Endothelial cell of umbilical vein (primary cell): ENCODE data around the gene PRKACB. TPM values are rescaled to one million over a fixed set of nuclear protein-coding genes. Genes with fewer than 3 reads are reported as not detected.
A peak's percentile ranks its signal among the peaks of the same experiment; 100 is the strongest.

Source experiments
- BruUV-seq: library from RNA; stranded (reverse); fragments of 400-500 nt; replicated peaks from 2 replicates; lab custom pipeline; 2021; lab: Mats Ljungman, UMichigan
- CTCF ChIA-PET: fragments of 300-600, 350-600 bp; sonication (Branson Sonifier 250); formaldehyde crosslinking; loops from one replicate; lab custom pipeline; 2021; ENCODE audit warnings: antibody characterized with exemption, inconsistent platforms; lab: Charles Lee
- POLR2A ChIA-PET: fragments of 300-600, 350-600 bp; sonication (Branson Sonifier 250); formaldehyde crosslinking; loops from one replicate; lab custom pipeline; 2021; ENCODE audit warnings: antibody characterized with exemption, inconsistent platforms; lab: Charles Lee
- DNase-seq: peaks from one replicate; pipeline ENCODE4 v3.0.0-alpha.2; 2011; ENCODE audit warnings: low read depth, low spot score
- FAIRE-seq: peaks from 2 replicates; lab custom pipeline; 2011; peaks lifted over from hg19 to GRCh38; lab: Jason Lieb, UNC
- H2AFZ ChIP-seq: 2 replicates; pipeline ENCODE4 v1.6.0; 2012; ENCODE audit warnings: low read depth, low read length, control low read depth, inconsistent platforms
- H3K27ac ChIP-seq: 2 replicates; pipeline ENCODE4 v1.5.1; 2011; ENCODE audit warnings: low read depth, mild to moderate bottlenecking, control low read depth, low read length, moderate library complexity; ENCODE audit not compliant: insufficient read depth
- H3K27me3 ChIP-seq, 2 experiments: 2 replicates each; pipeline versions ENCODE4 v1.6.0 to v1.6.1; 2011; ENCODE audit warnings: low read length in 2 of 2, mixed read lengths in 1 of 2; ENCODE audit not compliant: control insufficient read depth in 2 of 2, insufficient read depth in 2 of 2
- H3K36me3 ChIP-seq, 2 experiments: 2 replicates in 1 of 2; 3 replicates in 1 of 2; pipeline ENCODE4 v1.5.1; 2011; ENCODE audit warnings: low read length in 2 of 2, mild to moderate bottlenecking in 1 of 2, moderate library complexity in 1 of 2; ENCODE audit not compliant: control insufficient read depth in 2 of 2, insufficient read depth in 2 of 2; ENCODE audit errors: extremely low read depth in 1 of 2
- H3K4me1 ChIP-seq: 3 replicates; pipeline ENCODE4 v1.5.1; 2011; ENCODE audit warnings: mild to moderate bottlenecking, low read length; ENCODE audit not compliant: control insufficient read depth, insufficient read depth; ENCODE audit errors: extremely low read depth
- H3K4me2 ChIP-seq: 2 replicates; pipeline ENCODE4 v1.6.1; 2011; ENCODE audit warnings: low read length, control low read depth, mixed read lengths; ENCODE audit not compliant: insufficient read depth
- H3K4me3 ChIP-seq, 3 experiments: fragments of 200-600 bp in 1 of 3; sonication (generic), shearing (Covaris generic) in 1 of 3; replicated peaks in 1 of 3; 2 replicates each; pipeline ENCODE4 v1.5.1; 2011 to 2016; ENCODE audit warnings: control low read depth in 3 of 3, low read length in 3 of 3, mild to moderate bottlenecking in 2 of 3, inconsistent platforms in 1 of 3, low read depth in 1 of 3, moderate library complexity in 1 of 3; ENCODE audit not compliant: insufficient read depth in 1 of 3
- H3K79me2 ChIP-seq: 2 replicates; pipeline ENCODE4 v1.6.0; 2012; ENCODE audit warnings: low read length, inconsistent platforms; ENCODE audit not compliant: control insufficient read depth, insufficient read depth
- H3K9ac ChIP-seq: replicated peaks from 2 replicates; pipeline ENCODE3; 2011; ENCODE audit warnings: low read length, control low read depth; ENCODE audit not compliant: insufficient read depth; ENCODE audit errors: extremely low read depth
- H3K9me1 ChIP-seq: replicated peaks from 3 replicates; pipeline ENCODE4 v1.6.0; 2011; ENCODE audit warnings: mild to moderate bottlenecking, low read length; ENCODE audit not compliant: control insufficient read depth, insufficient read depth; ENCODE audit errors: extremely low read depth
- H3K9me3 ChIP-seq: replicated peaks from 2 replicates; pipeline ENCODE4 v1.5.1; 2012; ENCODE audit warnings: low read length, inconsistent platforms; ENCODE audit not compliant: control insufficient read depth, insufficient read depth
- H4K20me1 ChIP-seq: replicated peaks from 2 replicates; pipeline ENCODE3; 2011; ENCODE audit warnings: mild to moderate bottlenecking, low read length; ENCODE audit not compliant: control insufficient read depth, insufficient read depth; ENCODE audit errors: extremely low read depth
- EZH2 ChIP-seq: IDR thresholded peaks from 2 replicates; pipeline ENCODE4 v1.6.1; 2012; ENCODE audit warnings: borderline replicate concordance, low read depth, mild to moderate bottlenecking, moderate library complexity, low read length, inconsistent platforms; ENCODE audit not compliant: severe bottlenecking
- FOS ChIP-seq: IDR thresholded peaks from 2 replicates; pipeline ENCODE4 v1.6.1; 2011; ENCODE audit warnings: mild to moderate bottlenecking, low read length, moderate library complexity, borderline replicate concordance; ENCODE audit not compliant: insufficient read depth
- GATA2 ChIP-seq: IDR thresholded peaks from 2 replicates; pipeline ENCODE4 v1.7.0; 2011; ENCODE audit warnings: low read depth, mild to moderate bottlenecking, moderate library complexity, mixed read lengths, low read length; ENCODE audit not compliant: insufficient read length, insufficient read depth
- JUN ChIP-seq: IDR thresholded peaks from 2 replicates; pipeline ENCODE4 v1.6.1; 2011; ENCODE audit warnings: borderline replicate concordance, low read depth; ENCODE audit not compliant: insufficient read length, insufficient read depth
- POLR2AphosphoS5 ChIP-seq: IDR thresholded peaks from 2 replicates; pipeline ENCODE4 v1.6.1; 2012; ENCODE audit warnings: low read depth, mild to moderate bottlenecking, control low read depth, low read length, moderate library complexity; ENCODE audit not compliant: insufficient read depth
- dilution Hi-C: fragments of 300-500 bp; cut with MboI; formaldehyde crosslinking; loops from one replicate; pipeline ENCODE4 v1.15.0; 2019; ENCODE audit warnings: low sequenced_read_pairs; ENCODE audit not compliant: extremely low pct_ligation_motif_present
- intact Hi-C: fragments of 100-400 bp; cut with micrococcal nuclease; formaldehyde crosslinking; loops from one replicate; pipeline ENCODE4 v1.10.0; 2022
- polyA plus RNA-seq, 4 experiments: library from polyadenylated mRNA; depleted of rRNA in 3 of 4; stranded (reverse) in 3 of 4; unstranded in 1 of 4; fragments of >200 nt; gene quantifications; 2 replicates each; pipeline versions ENCODE4 v1.2.1 to v1.2.3, GENCODE V29; 2011 to 2012; ENCODE audit warnings: missing spikeins in 1 of 4
- total RNA-seq: library from RNA; stranded (reverse); gene quantifications from 2 replicates; pipeline ENCODE4 v1.2.3, GENCODE V29; 2021

Gene PRKACB
- total and polyA plus RNA-seq, 2 donors (not counting 3 experiments of a cell fraction or from before 2014, with no cell fraction given) = 19.1 to 77.5 TPM

GRCh38 chr1:84245563-84245962, 101.5 kb downstream of the PRKACB start:
- Histone ChIP-seq H3K4me3 (no peak overlapping the region), H3K79me2 (no peaks in the 10 kb centered on the region), H3K27ac (peak overlapping the region; percentile 90), H3K4me2 (peak overlapping the region; percentile 38), H4K20me1 (no peaks in the 10 kb centered on the region), H3K9ac (peak overlapping the region; percentile 77), H2AFZ (peak overlapping the region; percentile 67), H3K27me3 (no peaks in the 10 kb centered on the region), H3K9me3 (no peaks in the 10 kb centered on the region), H3K4me1 (peaks cover 31% of the 10 kb centered on the region), H3K9me1 (no peaks in the 10 kb centered on the region), H3K36me3 (no peaks in the 10 kb centered on the region)
- dilution Hi-C loops = no loop called here
- intact Hi-C loops = loop anchor here (1.0 to 5.0 kb wide), 3 partner anchors 120 to 377 kb away; no protein-coding TSS in a partner anchor
- TF ChIP-seq POLR2AphosphoS5 = no peak
- peak; percentile 31 for TF ChIP-seq FOS
- TF ChIP-seq JUN = no peak
- peak; percentile 90 for DNase-seq
- CTCF ChIA-PET = interaction anchor here (1.1 kb wide), 2 partner anchors 12 to 101 kb away, joined by 5 read pairs; partner anchors contain the start of gene PRKACB
- no TSS peak for BruUV-seq
- FAIRE-seq = peak; percentile 59
- POLR2A ChIA-PET = no interaction called here

- FAIRE-seq (no peak), DNase-seq (no peak)
- no TSS peak for BruUV-seq
- Histone ChIP-seq H3K27me3 (no peaks in the 10 kb centered on the region), H2AFZ (peak overlapping the region; percentile 58), H3K9me1 (no peaks in the 10 kb centered on the region), H3K4me1 (peaks cover 31% of the 10 kb centered on the region), H3K4me3 (peak overlapping the region in 1 of 3 experiments; percentile 46), H4K20me1 (no peaks in the 10 kb centered on the region), H3K9ac (peak overlapping the region; percentile 77), H3K79me2 (no peaks in the 10 kb centered on the region), H3K27ac (peak overlapping the region; percentile 90), H3K9me3 (no peaks in the 10 kb centered on the region), H3K4me2 (peak overlapping the region; percentile 38), H3K36me3 (no peaks in the 10 kb centered on the region)
- TF ChIP-seq GATA2 (peak; percentile 46), EZH2 (no peak)
- intact Hi-C loops (loop anchor here (2.0 to 5.0 kb wide), 3 partner anchors 167 to 376 kb away; no protein-coding TSS in a partner anchor), dilution Hi-C loops (no loop called here)
- ChIA-PET CTCF (interaction anchor here (1.1 kb wide), 2 partner anchors 11 to 102 kb away, joined by 5 read pairs; partner anchors contain the start of gene PRKACB), POLR2A (no interaction called here)
These were observed 102.1 kb downstream of the PRKACB start for GRCh38 chr1:84246213-84246612.
